GM19099 (cell line): Measurements from ENCODE around the gene CREB3L1.

Experiments used
- POLR2A ChIP-seq: IDR thresholded peaks from 3 replicates; pipeline ENCODE4 v1.6.1; 2011; ENCODE audit warnings: low read depth; ENCODE audit not compliant: insufficient read length; ENCODE audit errors: extremely low read depth

Gene CREB3L1

GRCh38 chr11:46296528-46297448 is 19.3 kb downstream of the CREB3L1 start:
- no peak for TF ChIP-seq POLR2A

GRCh38 chr11:46298699-46299433 is 21.4 kb downstream of the CREB3L1 start:
- TF ChIP-seq POLR2A = no peak

GRCh38 chr11:46299451-46299961 is 22.0 kb downstream of the CREB3L1 start:
- no peak for TF ChIP-seq POLR2A

- no peak for TF ChIP-seq POLR2A
Measured at GRCh38 chr11:46300270-46300669, 22.8 kb downstream of the CREB3L1 start.

GRCh38 chr11:46302866-46303265 is 25.4 kb downstream of the CREB3L1 start:
- TF ChIP-seq POLR2A = no peak

GRCh38 chr11:46304605-46305179 is 27.2 kb downstream of the CREB3L1 start:
- no peak for TF ChIP-seq POLR2A

GRCh38 chr11:46305295-46305694 is 27.8 kb downstream of the CREB3L1 start:
- TF ChIP-seq POLR2A = no peak

GRCh38 chr11:46306296-46306853 is 28.9 kb downstream of the CREB3L1 start:
- TF ChIP-seq POLR2A = no peak

GRCh38 chr11:46307369-46307768 is 29.9 kb downstream of the CREB3L1 start:
- TF ChIP-seq POLR2A = no peak

- no peak for TF ChIP-seq POLR2A
Measured at GRCh38 chr11:46307785-46308341, 30.4 kb downstream of the CREB3L1 start.

GRCh38 chr11:46308631-46309419 is 31.4 kb downstream of the CREB3L1 start:
- no peak for TF ChIP-seq POLR2A

- TF ChIP-seq POLR2A = no peak
Measured at GRCh38 chr11:46309814-46310259, 32.4 kb downstream of the CREB3L1 start.

GRCh38 chr11:46315033-46315738 is 37.7 kb downstream of the CREB3L1 start:
- no peak for TF ChIP-seq POLR2A
